T-helper 17 cell (primary cell): ENCODE data around the gene SULT4A1. TPM values are rescaled to one million over a fixed set of nuclear protein-coding genes. Genes with fewer than 3 reads are reported as not detected.

ENCODE experiments used
- ATAC-seq: fragments of 150-1000 bp; cut with Tn5 transposase; 2 replicates; pipeline ENCODE4 v1.10.0; 2021; ENCODE audit warnings: mild to moderate bottlenecking, moderate library complexity
- DNase-seq, 3 donors: peaks; one replicate each; pipeline versions ENCODE4 v3.0.0 to v3.0.0-alpha.2; 2020 to 2021
- H3K9me3 ChIP-seq: one replicate; pipeline ENCODE4 v1.7.0; 2013; ENCODE audit warnings: low read length, mild to moderate bottlenecking; ENCODE audit not compliant: control insufficient read depth, poor library complexity, severe bottlenecking
- H3K27ac Mint-ChIP-seq: one replicate; pipeline ENCODE4 v1.8.0; 2022; ENCODE audit warnings: mild to moderate bottlenecking, moderate library complexity, mixed read lengths
- H3K27me3 Mint-ChIP-seq: one replicate; pipeline ENCODE4 v1.8.0; 2022; ENCODE audit warnings: mixed read lengths
- H3K36me3 Mint-ChIP-seq: one replicate; pipeline ENCODE4 v1.8.0; 2022; ENCODE audit warnings: low read depth, mixed read lengths
- H3K4me1 Mint-ChIP-seq: one replicate; pipeline ENCODE4 v1.8.0; 2022; ENCODE audit warnings: mild to moderate bottlenecking, mixed read lengths
- H3K4me3 Mint-ChIP-seq: one replicate; pipeline ENCODE4 v1.8.0; 2022; ENCODE audit warnings: mild to moderate bottlenecking, moderate library complexity, mixed read lengths
- total RNA-seq, 4 donors: library from RNA in 2 of 4; stranded (reverse) in 2 of 4; gene quantifications; one replicate each; pipeline ENCODE4 v1.2.3 and lab custom pipeline; 2022 to 2026

Gene SULT4A1
- total RNA-seq, 2 donors from 2014 or later, result not detected

GRCh38 chr22:43862882-43863202 lies 529 bp upstream of the SULT4A1 start:
- Mint-ChIP-seq H3K27me3 (peaks cover 64% of the 10 kb centered on the region), H3K4me1 (peaks cover 2% of the 10 kb centered on the region), H3K4me3 (peak overlapping the region; percentile 79), H3K36me3 (no peaks in the 10 kb centered on the region), H3K27ac (no peak overlapping the region)
- DNase-seq, result no peak
- no peak for ATAC-seq
- H3K9me3 ChIP-seq, result no peaks in the 10 kb centered on the region

GRCh38 chr22:43861529-43861928 lies 784 bp downstream of the SULT4A1 start:
- Mint-ChIP-seq H3K36me3 (no peaks in the 10 kb centered on the region), H3K4me1 (peaks cover 2% of the 10 kb centered on the region), H3K4me3 (peak overlapping the region; percentile 10), H3K27me3 (peaks cover 65% of the 10 kb centered on the region), H3K27ac (no peak overlapping the region)
- H3K9me3 ChIP-seq, result no peaks in the 10 kb centered on the region
- DNase-seq (no peak), ATAC-seq (no peak)

- no peaks in the 10 kb centered on the region for H3K9me3 ChIP-seq
- peaks cover 64% of the 10 kb centered on the region for H3K27me3 Mint-ChIP-seq
- DNase-seq (no peak), ATAC-seq (no peak)
- H3K36me3 Mint-ChIP-seq, result no peaks in the 10 kb centered on the region
- H3K4me1 Mint-ChIP-seq, result peaks cover 2% of the 10 kb centered on the region
- H3K4me3 Mint-ChIP-seq, result no peak overlapping the region
- no peak overlapping the region for H3K27ac Mint-ChIP-seq
Observed at GRCh38 chr22:43860831-43861230, 1.5 kb downstream of the SULT4A1 start.

- ATAC-seq, result no peak
- Mint-ChIP-seq H3K4me3 (no peak overlapping the region), H3K4me1 (peaks cover 2% of the 10 kb centered on the region), H3K27ac (no peak overlapping the region), H3K27me3 (peaks cover 57% of the 10 kb centered on the region), H3K36me3 (no peaks in the 10 kb centered on the region)
- no peak for DNase-seq
- H3K9me3 ChIP-seq, result no peaks in the 10 kb centered on the region
Observed at GRCh38 chr22:43860126-43860525, 2.2 kb downstream of the SULT4A1 start.

GRCh38 chr22:43859621-43860020 lies 2.7 kb downstream of the SULT4A1 start:
- ATAC-seq (no peak), DNase-seq (no peak)
- no peaks in the 10 kb centered on the region for H3K9me3 ChIP-seq
- Mint-ChIP-seq H3K27me3 (peaks cover 52% of the 10 kb centered on the region), H3K4me3 (no peak overlapping the region), H3K4me1 (peaks cover 2% of the 10 kb centered on the region), H3K36me3 (no peaks in the 10 kb centered on the region), H3K27ac (no peak overlapping the region)

GRCh38 chr22:43859176-43859575 lies 3.1 kb downstream of the SULT4A1 start:
- no peak for DNase-seq
- H3K27ac Mint-ChIP-seq, result no peak overlapping the region

GRCh38 chr22:43858156-43858895 lies 4.0 kb downstream of the SULT4A1 start:
- ATAC-seq (no peak), DNase-seq (no peak)
- no peak overlapping the region for H3K4me3 Mint-ChIP-seq
- H3K9me3 ChIP-seq, result no peaks in the 10 kb centered on the region
- H3K36me3 Mint-ChIP-seq, result no peaks in the 10 kb centered on the region
- H3K27me3 Mint-ChIP-seq, result peaks cover 39% of the 10 kb centered on the region
- no peak overlapping the region for H3K27ac Mint-ChIP-seq
- H3K4me1 Mint-ChIP-seq, result peaks cover 2% of the 10 kb centered on the region

More at GRCh38 chr22:43859176-43859575, 3.1 kb downstream of the SULT4A1 start:
- H3K4me1 Mint-ChIP-seq, result peaks cover 2% of the 10 kb centered on the region
- no peak overlapping the region for H3K4me3 Mint-ChIP-seq
- no peaks in the 10 kb centered on the region for H3K9me3 ChIP-seq
- no peaks in the 10 kb centered on the region for H3K36me3 Mint-ChIP-seq
- peaks cover 48% of the 10 kb centered on the region for H3K27me3 Mint-ChIP-seq
- ATAC-seq, result no peak

GRCh38 chr22:43857367-43857766 lies 4.9 kb downstream of the SULT4A1 start:
- no peak for DNase-seq
- no peak for ATAC-seq
- Mint-ChIP-seq H3K4me3 (no peak overlapping the region), H3K27me3 (peaks cover 48% of the 10 kb centered on the region), H3K4me1 (no peaks in the 10 kb centered on the region), H3K27ac (no peak overlapping the region), H3K36me3 (peaks cover 3% of the 10 kb centered on the region)
- H3K9me3 ChIP-seq, result no peaks in the 10 kb centered on the region

GRCh38 chr22:43855431-43855830 lies 6.9 kb downstream of the SULT4A1 start:
- DNase-seq, result no peak
- ATAC-seq, result no peak
- Mint-ChIP-seq H3K4me3 (no peak overlapping the region), H3K36me3 (peaks cover 6% of the 10 kb centered on the region), H3K27ac (no peak overlapping the region), H3K27me3 (peaks cover 54% of the 10 kb centered on the region), H3K4me1 (no peaks in the 10 kb centered on the region)
- H3K9me3 ChIP-seq, result no peaks in the 10 kb centered on the region

- DNase-seq, result no peak
- peaks cover 6% of the 10 kb centered on the region for H3K36me3 Mint-ChIP-seq
- no peak overlapping the region for H3K27ac Mint-ChIP-seq
- peaks cover 54% of the 10 kb centered on the region for H3K27me3 Mint-ChIP-seq
- H3K4me3 Mint-ChIP-seq, result no peak overlapping the region
- no peaks in the 10 kb centered on the region for H3K9me3 ChIP-seq
- no peaks in the 10 kb centered on the region for H3K4me1 Mint-ChIP-seq
- ATAC-seq, result no peak
Observed at GRCh38 chr22:43854786-43855271, 7.5 kb downstream of the SULT4A1 start.

- Mint-ChIP-seq H3K27me3 (peaks cover 54% of the 10 kb centered on the region), H3K4me1 (no peaks in the 10 kb centered on the region), H3K36me3 (peaks cover 6% of the 10 kb centered on the region), H3K27ac (no peak overlapping the region), H3K4me3 (no peak overlapping the region)
- ATAC-seq, result no peak
- no peaks in the 10 kb centered on the region for H3K9me3 ChIP-seq
- DNase-seq, result no peak
Observed at GRCh38 chr22:43854121-43854785, 8.1 kb downstream of the SULT4A1 start.

- no peak overlapping the region for H3K4me3 Mint-ChIP-seq
- no peaks in the 10 kb centered on the region for H3K9me3 ChIP-seq
- peaks cover 6% of the 10 kb centered on the region for H3K36me3 Mint-ChIP-seq
- no peaks in the 10 kb centered on the region for H3K4me1 Mint-ChIP-seq
- H3K27ac Mint-ChIP-seq, result no peak overlapping the region
- no peak for DNase-seq
- no peak for ATAC-seq
- H3K27me3 Mint-ChIP-seq, result peaks cover 54% of the 10 kb centered on the region
Observed at GRCh38 chr22:43853328-43853931, 8.9 kb downstream of the SULT4A1 start.

GRCh38 chr22:43852573-43853327 lies 9.6 kb downstream of the SULT4A1 start:
- Mint-ChIP-seq H3K27me3 (peaks cover 53% of the 10 kb centered on the region), H3K36me3 (peaks cover 6% of the 10 kb centered on the region), H3K4me3 (no peak overlapping the region), H3K27ac (no peak overlapping the region), H3K4me1 (no peaks in the 10 kb centered on the region)
- no peaks in the 10 kb centered on the region for H3K9me3 ChIP-seq
- no peak for DNase-seq
- no peak for ATAC-seq
